Esophagus squamous epithelium (tissue), 4 donors: ENCODE results near the gene SPINK1.

Experiments
- POLR2A ChIP-seq, 4 donors: fragments of 450-650 bp; IDR thresholded peaks; one replicate each; pipeline ENCODE4 v1.6.1; 2017; ENCODE audit warnings: antibody characterized with exemption in 4 of 4, mild to moderate bottlenecking in 4 of 4, moderate library complexity in 3 of 4
- TF ChIP-seq, protein P1 (sequence below), 6 experiments: fragments of 450-650 bp in 4 of 6; fragments of 200-600 bp in 2 of 6; sonication (generic) in 2 of 6; IDR thresholded peaks; one replicate each; pipeline ENCODE4 v1.5.1; 2016 to 2019; ENCODE audit warnings: antibody characterized with exemption in 6 of 6, mild to moderate bottlenecking in 4 of 6, moderate library complexity in 4 of 6

DNA sequence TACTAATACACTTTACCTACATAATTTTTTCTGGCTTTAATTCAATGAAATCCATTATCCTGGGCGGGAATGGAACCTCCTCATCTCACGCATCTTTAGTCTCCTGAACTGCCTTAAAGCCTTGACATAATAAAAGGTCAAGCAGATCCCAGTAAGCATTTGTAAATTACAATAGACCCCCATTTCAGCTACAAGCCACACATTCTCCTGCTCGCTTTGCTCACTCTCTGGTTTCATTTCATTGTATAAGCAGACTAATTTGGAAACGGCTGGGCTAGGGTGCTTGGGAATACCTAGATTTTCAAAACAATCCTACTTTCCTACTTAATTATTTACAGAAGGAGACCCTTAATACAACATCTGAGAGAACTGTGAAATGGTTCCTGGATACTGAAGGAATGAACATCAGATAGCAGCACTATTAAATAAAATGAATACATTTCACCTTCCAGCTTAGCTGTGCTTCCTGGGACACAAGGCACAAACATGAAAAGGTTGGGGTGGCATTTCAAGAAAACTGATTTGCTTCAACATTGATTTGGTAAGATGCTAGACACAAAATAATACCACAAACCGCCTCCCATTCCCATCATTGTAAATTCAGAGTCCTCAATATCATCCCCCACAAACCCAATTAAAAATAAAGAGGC is 50.4 kb downstream of the SPINK1 start:
- no peak for TF ChIP-seq POLR2A (IDR thresholded peaks at IDR 0.05)
- TF ChIP-seq, protein P1, sequence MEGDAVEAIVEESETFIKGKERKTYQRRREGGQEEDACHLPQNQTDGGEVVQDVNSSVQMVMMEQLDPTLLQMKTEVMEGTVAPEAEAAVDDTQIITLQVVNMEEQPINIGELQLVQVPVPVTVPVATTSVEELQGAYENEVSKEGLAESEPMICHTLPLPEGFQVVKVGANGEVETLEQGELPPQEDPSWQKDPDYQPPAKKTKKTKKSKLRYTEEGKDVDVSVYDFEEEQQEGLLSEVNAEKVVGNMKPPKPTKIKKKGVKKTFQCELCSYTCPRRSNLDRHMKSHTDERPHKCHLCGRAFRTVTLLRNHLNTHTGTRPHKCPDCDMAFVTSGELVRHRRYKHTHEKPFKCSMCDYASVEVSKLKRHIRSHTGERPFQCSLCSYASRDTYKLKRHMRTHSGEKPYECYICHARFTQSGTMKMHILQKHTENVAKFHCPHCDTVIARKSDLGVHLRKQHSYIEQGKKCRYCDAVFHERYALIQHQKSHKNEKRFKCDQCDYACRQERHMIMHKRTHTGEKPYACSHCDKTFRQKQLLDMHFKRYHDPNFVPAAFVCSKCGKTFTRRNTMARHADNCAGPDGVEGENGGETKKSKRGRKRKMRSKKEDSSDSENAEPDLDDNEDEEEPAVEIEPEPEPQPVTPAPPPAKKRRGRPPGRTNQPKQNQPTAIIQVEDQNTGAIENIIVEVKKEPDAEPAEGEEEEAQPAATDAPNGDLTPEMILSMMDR (IDR thresholded peaks at IDR 0.05): no peak
